A673 (cell line): ENCODE results near the gene GPAT3. TPM values are rescaled to one million over a fixed set of nuclear protein-coding genes. Genes with fewer than 3 reads are reported as not detected.

ENCODE experiments used
- BruUV-seq: library from RNA; stranded (reverse); fragments of 400-500 nt; replicated peaks from 2 replicates; lab custom pipeline; 2021; lab: Mats Ljungman, UMichigan
- CTCF ChIA-PET: fragments of 300-600 bp; sonication (Branson Sonifier 250); formaldehyde crosslinking; loops from one replicate; lab custom pipeline; 2022; ENCODE audit warnings: antibody characterized with exemption; lab: Charles Lee
- POLR2A ChIA-PET: fragments of 300-600 bp; sonication (Branson Sonifier 250); formaldehyde crosslinking; loops from one replicate; lab custom pipeline; 2022; ENCODE audit warnings: antibody characterized with exemption; ENCODE audit not compliant: low non-redundant PET; lab: Charles Lee
- DNase-seq: peaks from one replicate; pipeline ENCODE4 v3.0.0-alpha.2; 2015; ENCODE audit warnings: low spot score
- H3K27ac ChIP-seq: fragments of 200-600 bp; sonication (generic); 2 replicates; pipeline ENCODE4 v1.5.1; 2016; ENCODE audit warnings: mixed run types, low read depth, mild to moderate bottlenecking, mixed read lengths, antibody characterized with exemption, low read length; ENCODE audit not compliant: poor library complexity, severe bottlenecking
- H3K27me3 ChIP-seq: fragments of 200-600 bp; sonication (generic); replicated peaks from 2 replicates; pipeline ENCODE4 v1.6.1; 2017; ENCODE audit warnings: mixed run types, low read depth, mild to moderate bottlenecking, mixed read lengths, antibody characterized with exemption, low read length; ENCODE audit not compliant: insufficient read depth, poor library complexity
- H3K36me3 ChIP-seq: fragments of 200-600 bp; sonication (generic); 2 replicates; pipeline ENCODE4 v1.6.1; 2016; ENCODE audit warnings: mixed run types, mild to moderate bottlenecking, mixed read lengths, antibody characterized with exemption, low read length; ENCODE audit not compliant: insufficient read depth, poor library complexity, severe bottlenecking
- H3K4me1 ChIP-seq: fragments of 200-600 bp; sonication (generic); 2 replicates; pipeline ENCODE4 v1.6.1; 2017; ENCODE audit warnings: mixed run types, mild to moderate bottlenecking, mixed read lengths, antibody characterized with exemption, low read length; ENCODE audit not compliant: insufficient read depth, poor library complexity, severe bottlenecking
- H3K4me3 ChIP-seq: fragments of 200-600 bp; sonication (generic); 2 replicates; pipeline ENCODE4 v1.5.1; 2016; ENCODE audit warnings: low read depth, mixed run types, mild to moderate bottlenecking, mixed read lengths, low read length; ENCODE audit not compliant: poor library complexity, severe bottlenecking
- H3K9me3 ChIP-seq: fragments of 200-600 bp; sonication (generic); 2 replicates; pipeline ENCODE4 v1.6.1; 2016; ENCODE audit warnings: mixed run types, low read depth, mild to moderate bottlenecking, mixed read lengths, antibody characterized with exemption, low read length; ENCODE audit not compliant: poor library complexity, severe bottlenecking
- EZH2 ChIP-seq: fragments of 200-600 bp; sonication (generic); IDR thresholded peaks from 2 replicates; pipeline ENCODE4 v1.6.1; 2017; ENCODE audit warnings: borderline replicate concordance, low read depth, mild to moderate bottlenecking, mixed read lengths, antibody characterized with exemption, low read length; ENCODE audit not compliant: poor library complexity, severe bottlenecking
- intact Hi-C: fragments of 100-400 bp; cut with micrococcal nuclease; formaldehyde crosslinking; loops from one replicate; pipeline ENCODE4 v1.10.0; 2022; ENCODE audit not compliant: unreplicated experiment
- total RNA-seq: library from RNA; stranded (reverse); gene quantifications from 2 replicates; pipeline ENCODE4 v1.2.3, GENCODE V29; 2021
- TF ChIP-seq, protein P1 (sequence below): fragments of 300-800, 200-600 bp; sonication (generic); conservative IDR thresholded peaks from 2 replicates; pipeline ENCODE4 v1.5.1; 2017; ENCODE audit warnings: low read depth, mild to moderate bottlenecking, antibody characterized with exemption, low read length, moderate library complexity, mixed read lengths

Gene GPAT3
- total RNA-seq, 1 experiment from 2014 or later = 1.2 TPM

- intact Hi-C loops = no loop called here
- Histone ChIP-seq H3K27ac (no peak overlapping the region), H3K4me3 (no peak overlapping the region), H3K9me3 (no peaks in the 10 kb centered on the region), H3K27me3 (no peaks in the 10 kb centered on the region), H3K4me1 (no peaks in the 10 kb centered on the region), H3K36me3 (no peaks in the 10 kb centered on the region)
- BruUV-seq = no TSS peak
- DNase-seq = no peak
- ChIA-PET POLR2A (no interaction called here), CTCF (interaction anchor here (0.6 kb wide), 1 partner anchor 13 kb away, joined by 4 read pairs; no protein-coding TSS in a partner anchor)
- no peak for TF ChIP-seq EZH2
- TF ChIP-seq, protein P1, sequence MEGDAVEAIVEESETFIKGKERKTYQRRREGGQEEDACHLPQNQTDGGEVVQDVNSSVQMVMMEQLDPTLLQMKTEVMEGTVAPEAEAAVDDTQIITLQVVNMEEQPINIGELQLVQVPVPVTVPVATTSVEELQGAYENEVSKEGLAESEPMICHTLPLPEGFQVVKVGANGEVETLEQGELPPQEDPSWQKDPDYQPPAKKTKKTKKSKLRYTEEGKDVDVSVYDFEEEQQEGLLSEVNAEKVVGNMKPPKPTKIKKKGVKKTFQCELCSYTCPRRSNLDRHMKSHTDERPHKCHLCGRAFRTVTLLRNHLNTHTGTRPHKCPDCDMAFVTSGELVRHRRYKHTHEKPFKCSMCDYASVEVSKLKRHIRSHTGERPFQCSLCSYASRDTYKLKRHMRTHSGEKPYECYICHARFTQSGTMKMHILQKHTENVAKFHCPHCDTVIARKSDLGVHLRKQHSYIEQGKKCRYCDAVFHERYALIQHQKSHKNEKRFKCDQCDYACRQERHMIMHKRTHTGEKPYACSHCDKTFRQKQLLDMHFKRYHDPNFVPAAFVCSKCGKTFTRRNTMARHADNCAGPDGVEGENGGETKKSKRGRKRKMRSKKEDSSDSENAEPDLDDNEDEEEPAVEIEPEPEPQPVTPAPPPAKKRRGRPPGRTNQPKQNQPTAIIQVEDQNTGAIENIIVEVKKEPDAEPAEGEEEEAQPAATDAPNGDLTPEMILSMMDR = no peak
These were observed 13.7 kb upstream of the GPAT3 start for GRCh38 chr4:83522239-83522638.

DNA sequence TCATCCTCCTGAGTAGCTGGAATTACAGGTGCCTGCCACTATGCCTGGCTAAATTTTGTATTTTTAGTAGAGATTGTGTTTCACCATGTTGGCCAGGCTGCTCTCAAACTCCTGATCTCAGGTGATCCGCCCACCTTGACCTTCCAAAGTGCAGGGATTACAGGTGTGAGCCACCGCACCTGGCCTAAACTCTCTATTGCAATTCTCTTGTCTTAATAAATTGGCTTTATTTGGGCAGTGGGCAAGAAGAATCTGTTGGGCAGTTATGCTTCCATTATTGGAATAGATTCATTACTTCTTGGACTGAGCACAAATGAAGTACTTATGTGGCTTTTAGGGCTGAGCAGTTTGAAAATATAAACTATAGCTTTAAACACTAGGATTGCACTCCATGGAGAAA is 8.2 kb upstream of the GPAT3 start:
- TF ChIP-seq EZH2 = no peak
- no TSS peak for BruUV-seq
- H3K4me1 ChIP-seq = no peaks in the 10 kb centered on the region
- DNase-seq = no peak
- no peaks in the 10 kb centered on the region for H3K9me3 ChIP-seq
- H3K27me3 ChIP-seq = no peaks in the 10 kb centered on the region
- H3K4me3 ChIP-seq = no peak overlapping the region
- H3K36me3 ChIP-seq = no peaks in the 10 kb centered on the region
- ChIA-PET CTCF (no interaction called here), POLR2A (no interaction called here)
- intact Hi-C loops = no loop called here
- no peak overlapping the region for H3K27ac ChIP-seq

- CTCF ChIA-PET = no interaction called here
- intact Hi-C loops = no loop called here
- H3K36me3 ChIP-seq = no peaks in the 10 kb centered on the region
These were observed 709 bp downstream of the GPAT3 start for GRCh38 chr4:83536362-83537272.

More at GRCh38 chr4:83536362-83537272, 709 bp downstream of the GPAT3 start:
- Histone ChIP-seq H3K9me3 (no peaks in the 10 kb centered on the region), H3K4me1 (no peaks in the 10 kb centered on the region), H3K27ac (no peak overlapping the region), H3K4me3 (peak overlapping the region; percentile 58), H3K27me3 (no peaks in the 10 kb centered on the region)
- DNase-seq = peak; percentile 3
- TF ChIP-seq, protein P1 = no peak
- TF ChIP-seq EZH2 = no peak
- no TSS peak for BruUV-seq
- POLR2A ChIA-PET = no interaction called here
